ENCODE data around the gene SULT1B1.

GRCh38 chr4:69753686-69754085 is 6.7 kb downstream of the SULT1B1 start:
- TF ChIP-seq POLR2A (IDR thresholded peaks at IDR 0.05; ENCODE audit: low read depth, low read length) (no peak), POLR2AphosphoS5 (IDR thresholded peaks at IDR 0.05; ENCODE audit: low read depth, low read length) (no peak)

Data from GM12891 (cell line).